ENCODE data around the gene OPCML. TPM values are rescaled to one million over a fixed set of nuclear protein-coding genes. Genes with fewer than 3 reads are reported as not detected.

OPCML gene
- total RNA-seq, 4 donors from 2014 or later: 0.33 TPM; not detected in 3

DNA sequence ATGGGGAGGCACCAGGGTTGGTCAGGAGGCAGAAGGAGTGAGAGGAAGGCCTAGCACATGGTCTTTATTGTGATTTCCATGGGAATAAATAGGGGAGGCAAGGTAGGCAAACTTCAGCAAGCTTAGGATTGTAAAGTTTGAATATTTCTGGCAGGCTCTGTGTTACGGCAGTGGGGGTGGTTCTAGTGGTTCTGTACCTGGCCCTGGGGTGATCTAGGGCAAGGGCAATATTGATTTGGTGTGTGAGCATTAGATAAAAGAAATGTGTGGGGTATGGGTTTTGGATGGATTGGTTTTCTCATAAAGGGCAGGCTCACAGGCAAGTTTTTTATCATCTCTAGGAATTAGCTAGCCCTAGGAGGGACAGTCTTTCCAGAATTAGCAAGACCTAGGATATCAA lies 584.0 kb downstream of the OPCML start:
- intact Hi-C loops (cut with DNase I): no loop called here
- no peaks in the 10 kb centered on the region for H3K36me3 ChIP-seq
- TF ChIP-seq CTCF (IDR thresholded peaks at IDR 0.05): no peak
- no peak for TF ChIP-seq POLR2A (IDR thresholded peaks at IDR 0.05)
- H3K9me3 ChIP-seq: no peaks in the 10 kb centered on the region
- no peak overlapping the region for H3K27ac ChIP-seq
- no peak for DNase-seq
- peaks cover 0 to 6% of the 10 kb centered on the region in 2 donors for H3K4me1 ChIP-seq
- 90 to 96% methylated on average over 1 of the region's 1 CpG for WGBS, 2 donors
- H3K4me3 ChIP-seq (replicated peaks in 1 of 3): no peak overlapping the region
- no peaks in the 10 kb centered on the region for H3K27me3 ChIP-seq

DNA sequence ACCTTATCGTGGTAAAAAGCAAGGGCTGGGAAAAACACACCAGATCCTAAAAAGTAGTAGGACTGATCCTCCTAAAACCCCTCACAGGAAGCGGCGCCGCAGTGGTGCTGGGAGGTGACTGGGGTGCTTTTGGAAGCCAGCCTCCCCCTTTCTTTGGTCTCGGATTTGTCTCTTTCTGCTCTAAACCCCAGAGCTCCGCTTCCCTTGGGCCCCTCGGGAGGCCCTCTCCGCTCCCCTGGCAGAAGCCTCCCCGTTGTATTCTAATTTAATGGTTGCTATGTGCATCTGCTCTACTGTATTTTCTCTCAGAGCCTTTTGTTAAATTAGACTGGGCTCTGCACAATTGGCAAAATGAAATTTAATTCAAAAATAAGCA lies 587.7 kb downstream of the OPCML start:
- H3K27ac ChIP-seq: no peak overlapping the region
- no peaks in the 10 kb centered on the region for H3K27me3 ChIP-seq
- TF ChIP-seq CTCF (IDR thresholded peaks at IDR 0.05) (no peak), POLR2A (IDR thresholded peaks at IDR 0.05) (no peak)
- H3K4me1 ChIP-seq: peaks cover 0 to 6% of the 10 kb centered on the region in 2 donors
- no peaks in the 10 kb centered on the region for H3K36me3 ChIP-seq
- intact Hi-C loops (cut with DNase I): no loop called here
- WGBS, 2 donors: 44 to 45% methylated on average over 9 of the region's 9 CpGs
- H3K9me3 ChIP-seq: no peaks in the 10 kb centered on the region
- no peak for DNase-seq
- no peak overlapping the region for H3K4me3 ChIP-seq (replicated peaks in 1 of 3)

GRCh38 chr11:132943706-132944568 lies 588.4 kb downstream of the OPCML start:
- H3K4me1 ChIP-seq: peaks cover 0 to 6% of the 10 kb centered on the region in 2 donors
- no peak for DNase-seq
- no peak overlapping the region for H3K4me3 ChIP-seq (replicated peaks in 1 of 3)
- H3K27me3 ChIP-seq: no peaks in the 10 kb centered on the region
- H3K9me3 ChIP-seq: no peaks in the 10 kb centered on the region
- intact Hi-C loops (cut with DNase I): no loop called here
- TF ChIP-seq CTCF (IDR thresholded peaks at IDR 0.05) (no peak), POLR2A (IDR thresholded peaks at IDR 0.05) (no peak)
- H3K27ac ChIP-seq: no peak overlapping the region
- no peaks in the 10 kb centered on the region for H3K36me3 ChIP-seq
- 0 to 2% methylated on average over 1 to 10 of the region's 104 CpGs for WGBS, 2 donors

DNA sequence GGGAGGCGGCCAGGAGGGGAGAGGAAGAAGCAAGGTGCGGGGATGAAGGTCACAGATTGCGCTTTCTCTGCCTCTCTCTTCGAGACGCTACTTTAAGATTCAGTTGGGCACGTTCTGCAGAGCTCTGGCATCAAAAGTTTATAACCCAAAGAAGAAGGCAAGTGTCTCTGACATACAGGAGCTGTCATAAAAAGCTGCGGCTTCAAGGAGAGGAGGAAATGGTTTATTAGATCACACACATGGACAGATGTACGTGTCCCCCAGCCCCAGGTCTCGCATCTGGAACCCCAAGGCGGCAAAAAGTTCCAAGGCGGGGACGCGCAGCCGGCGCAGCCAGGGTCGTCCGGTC lies 589.0 kb downstream of the OPCML start:
- Histone ChIP-seq H3K27me3 (no peaks in the 10 kb centered on the region), H3K36me3 (no peaks in the 10 kb centered on the region), H3K27ac (no peak overlapping the region), H3K4me3 (replicated peaks in 1 of 3) (no peak overlapping the region), H3K9me3 (no peaks in the 10 kb centered on the region), H3K4me1 (peaks cover 0 to 6% of the 10 kb centered on the region in 2 donors)
- intact Hi-C loops (cut with DNase I): no loop called here
- no peak for DNase-seq
- TF ChIP-seq POLR2A (IDR thresholded peaks at IDR 0.05) (no peak), CTCF (IDR thresholded peaks at IDR 0.05) (no peak)
- WGBS, 2 donors: 0 to 2% methylated on average over 8 to 17 of the region's 17 CpGs

DNA sequence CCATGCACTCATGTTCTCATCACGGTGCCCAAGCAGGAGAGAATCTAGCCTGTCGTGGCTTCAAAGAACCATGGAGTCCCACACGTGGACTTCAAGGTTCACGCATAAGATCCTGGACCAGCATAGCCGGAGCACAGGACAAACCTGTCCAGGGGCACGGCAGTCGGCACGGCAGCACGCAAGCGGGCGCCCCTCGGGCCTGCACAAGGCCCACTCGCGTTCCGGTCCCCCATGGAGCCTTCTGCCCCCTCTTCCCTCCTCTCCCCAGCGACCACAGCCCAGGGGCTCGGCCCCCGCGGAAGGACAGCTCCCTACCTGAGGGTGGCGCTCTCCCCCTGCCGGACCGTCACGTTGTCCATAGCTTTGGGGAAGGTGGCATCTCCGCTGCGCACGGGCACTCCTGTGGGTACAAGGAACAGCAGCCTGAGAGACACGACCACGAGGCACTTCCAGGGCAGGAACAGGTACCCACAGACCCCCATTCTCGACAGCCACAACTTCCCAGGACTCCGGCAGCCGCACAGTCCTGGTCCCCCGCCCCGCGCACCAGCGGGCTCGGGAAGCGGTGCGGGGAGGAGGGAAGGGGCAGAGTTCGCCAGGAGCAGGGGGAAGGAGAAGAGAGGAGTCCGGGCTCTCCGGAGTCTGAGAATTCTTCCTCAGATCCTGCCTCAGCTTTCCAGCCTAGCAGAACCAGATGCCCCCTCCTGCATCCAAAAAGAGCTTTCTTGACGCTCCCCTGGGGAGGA lies 589.5 kb downstream of the OPCML start:
- Histone ChIP-seq H3K27ac (no peak overlapping the region), H3K4me1 (peaks cover 0 to 6% of the 10 kb centered on the region in 2 donors), H3K27me3 (no peaks in the 10 kb centered on the region), H3K4me3 (replicated peaks in 1 of 3) (no peak overlapping the region), H3K36me3 (no peaks in the 10 kb centered on the region), H3K9me3 (no peaks in the 10 kb centered on the region)
- no peak for TF ChIP-seq CTCF (IDR thresholded peaks at IDR 0.05)
- no peak for TF ChIP-seq POLR2A (IDR thresholded peaks at IDR 0.05)
- 5 to 22% methylated on average over 22 to 29 of the region's 42 CpGs for WGBS, 2 donors
- no peak for DNase-seq
- intact Hi-C loops (cut with DNase I): no loop called here
